ENCODE data around the gene NCOA3. TPM values are rescaled to one million over a fixed set of nuclear protein-coding genes. Genes with fewer than 3 reads are reported as not detected.

Gene NCOA3
- polyA plus RNA-seq, 1 of the 3 experiments (the other 2 are of a cell fraction) = 5.8 TPM

DNA sequence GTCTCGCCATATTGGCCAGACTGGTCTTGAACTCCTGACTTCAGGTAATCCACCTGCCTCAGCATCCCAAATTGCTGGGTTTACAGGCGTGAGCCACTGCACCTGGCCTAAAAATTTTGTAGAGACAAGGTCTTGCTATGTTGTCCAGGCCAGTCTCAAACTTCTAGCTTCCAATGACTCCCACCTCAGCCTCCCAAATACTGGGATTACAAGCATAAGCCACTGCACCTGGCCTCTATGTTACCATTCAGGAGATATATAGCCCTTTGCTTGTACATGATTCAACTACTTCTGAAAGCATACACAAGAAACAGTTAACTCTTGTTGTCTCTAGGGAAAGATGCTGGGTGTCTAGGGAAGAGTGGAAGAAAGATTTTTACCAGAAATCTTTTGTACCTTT is 19.0 kb upstream of the NCOA3 start:
- TF ChIP-seq RFX5 (IDR thresholded peaks at IDR 0.05; ENCODE audit: low read length) (no peak), NRF1 (IDR thresholded peaks at IDR 0.05; ENCODE audit: low read depth, low read length) (no peak), EP300 (IDR thresholded peaks at IDR 0.05; ENCODE audit: borderline replicate concordance in 1 of 2, low read depth in 1 of 2, low read length in 1 of 2) (no peak), YY1 (IDR thresholded peaks at IDR 0.05; ENCODE audit: low read depth) (no peak), NFIC (IDR thresholded peaks at IDR 0.05; ENCODE audit: borderline replicate concordance) (no peak), TCF12 (IDR thresholded peaks at IDR 0.05) (no peak), RCOR1 (IDR thresholded peaks at IDR 0.05; ENCODE audit: low read length) (no peak), RXRA (IDR thresholded peaks at IDR 0.05; ENCODE audit: borderline replicate concordance, low read depth) (no peak), TAF1 (IDR thresholded peaks at IDR 0.05; ENCODE audit: borderline replicate concordance, low read depth, low read length) (no peak), GATA2 (CRISPR knock-in tag; IDR thresholded peaks at IDR 0.05) (no peak)
- TF ChIP-seq, protein P1, sequence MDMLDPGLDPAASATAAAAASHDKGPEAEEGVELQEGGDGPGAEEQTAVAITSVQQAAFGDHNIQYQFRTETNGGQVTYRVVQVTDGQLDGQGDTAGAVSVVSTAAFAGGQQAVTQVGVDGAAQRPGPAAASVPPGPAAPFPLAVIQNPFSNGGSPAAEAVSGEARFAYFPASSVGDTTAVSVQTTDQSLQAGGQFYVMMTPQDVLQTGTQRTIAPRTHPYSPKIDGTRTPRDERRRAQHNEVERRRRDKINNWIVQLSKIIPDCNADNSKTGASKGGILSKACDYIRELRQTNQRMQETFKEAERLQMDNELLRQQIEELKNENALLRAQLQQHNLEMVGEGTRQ (IDR thresholded peaks at IDR 0.05; ENCODE audit: borderline replicate concordance, low read depth, low read length) = no peak
- Histone ChIP-seq H4K20me1 (ENCODE audit: insufficient read depth) (no peaks in the 10 kb centered on the region), H3K9ac (no peak overlapping the region), H3K4me3 (ENCODE audit: low read depth in 2 of 2, low read length in 1 of 2) (no peak overlapping the region), H3K9me2 (no peaks in the 10 kb centered on the region), H3K9me3 (no peaks in the 10 kb centered on the region), H3F3A (replicated peaks; ENCODE audit: insufficient read depth) (no peaks in the 10 kb centered on the region), H3K36me3 (replicated peaks in 1 of 2; ENCODE audit: control insufficient read depth in 1 of 2, insufficient read depth in 2 of 2, low read length in 1 of 2) (no peaks in the 10 kb centered on the region), H3K79me2 (ENCODE audit: insufficient read depth) (no peaks in the 10 kb centered on the region), H3K4me2 (no peak overlapping the region), H3K27me3 (ENCODE audit: insufficient read depth) (no peaks in the 10 kb centered on the region), H3K27ac (ENCODE audit: low read depth in 2 of 2, low read length in 1 of 2) (no peak overlapping the region), H2AFZ (ENCODE audit: low read depth) (no peak overlapping the region), H3K4me1 (ENCODE audit: control insufficient read depth in 1 of 2, insufficient read depth in 2 of 2, low read depth in 1 of 2, low read length in 1 of 2) (peaks cover 0 to 2% of the 10 kb centered on the region in 2 experiments; a peak in 1 of 4 replicates)
- 63% methylated on average over 2 of the region's 2 CpGs for WGBS (ENCODE audit: low lambda C conversion rate)
- no peak for DNase-seq
- CTCF ChIA-PET = no interaction called here
- POLR2A ChIA-PET = no interaction called here

DNA sequence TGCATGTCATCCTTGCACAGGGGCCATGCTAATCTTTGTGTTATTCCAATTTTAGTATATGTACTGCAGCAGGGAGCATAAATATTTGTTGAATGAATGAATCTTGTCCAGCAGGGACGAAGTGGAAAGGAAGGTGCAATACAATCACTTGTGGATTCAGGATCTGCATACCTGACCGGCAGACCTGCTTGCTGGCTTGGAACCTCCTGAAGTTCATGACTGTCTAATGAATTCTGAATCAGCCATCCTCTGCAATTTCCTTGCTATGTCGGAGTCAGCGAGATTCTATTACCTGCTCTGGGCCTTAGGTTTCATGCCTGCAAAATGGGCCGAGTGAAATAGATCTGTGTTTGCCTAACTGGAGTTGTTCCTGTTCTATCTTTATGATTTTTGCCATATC is 17.4 kb upstream of the NCOA3 start:
- H3K27me3 ChIP-seq (ENCODE audit: insufficient read depth) = no peaks in the 10 kb centered on the region
- 87% methylated on average over 5 of the region's 5 CpGs for WGBS (ENCODE audit: low lambda C conversion rate)

More for the DNA sequence above, 17.4 kb upstream of the NCOA3 start:
- H3K9ac ChIP-seq = no peak overlapping the region
- H2AFZ ChIP-seq (ENCODE audit: low read depth) = no peak overlapping the region
- H3K9me2 ChIP-seq = no peaks in the 10 kb centered on the region
- no peaks in the 10 kb centered on the region for H3K9me3 ChIP-seq
- TF ChIP-seq RAD21 (IDR thresholded peaks at IDR 0.05; ENCODE audit: low read length) = no peak
- no peak for TF ChIP-seq CHD2 (IDR thresholded peaks at IDR 0.05; ENCODE audit: low read length, partially characterized antibody)
- ChIA-PET CTCF (no interaction called here), POLR2A (no interaction called here)
- no peaks in the 10 kb centered on the region for H3K79me2 ChIP-seq (ENCODE audit: insufficient read depth)
- no peaks in the 10 kb centered on the region for H3K36me3 ChIP-seq (replicated peaks in 1 of 2; ENCODE audit: control insufficient read depth in 1 of 2, insufficient read depth in 2 of 2, low read length in 1 of 2)
- DNase-seq = no peak
- H3F3A ChIP-seq (replicated peaks; ENCODE audit: insufficient read depth) = no peaks in the 10 kb centered on the region
- H3K4me1 ChIP-seq (ENCODE audit: control insufficient read depth in 1 of 2, insufficient read depth in 2 of 2, low read depth in 1 of 2, low read length in 1 of 2) = peaks cover 0 to 2% of the 10 kb centered on the region in 2 experiments; a peak in 1 of 4 replicates
- no peak overlapping the region for H3K27ac ChIP-seq (ENCODE audit: low read depth in 2 of 2, low read length in 1 of 2)
- no peak overlapping the region for H3K4me3 ChIP-seq (ENCODE audit: low read depth in 2 of 2, low read length in 1 of 2)
- no peaks in the 10 kb centered on the region for H4K20me1 ChIP-seq (ENCODE audit: insufficient read depth)
- H3K4me2 ChIP-seq = no peak overlapping the region

Data from SK-N-SH (cell line).